Fibroblast of skin of abdomen (primary cell): ENCODE results near the gene DONSON.

Source experiments
- DNase-seq: peaks from one replicate; pipeline ENCODE4 v3.0.0-alpha.2; 2013

Gene DONSON

DNA sequence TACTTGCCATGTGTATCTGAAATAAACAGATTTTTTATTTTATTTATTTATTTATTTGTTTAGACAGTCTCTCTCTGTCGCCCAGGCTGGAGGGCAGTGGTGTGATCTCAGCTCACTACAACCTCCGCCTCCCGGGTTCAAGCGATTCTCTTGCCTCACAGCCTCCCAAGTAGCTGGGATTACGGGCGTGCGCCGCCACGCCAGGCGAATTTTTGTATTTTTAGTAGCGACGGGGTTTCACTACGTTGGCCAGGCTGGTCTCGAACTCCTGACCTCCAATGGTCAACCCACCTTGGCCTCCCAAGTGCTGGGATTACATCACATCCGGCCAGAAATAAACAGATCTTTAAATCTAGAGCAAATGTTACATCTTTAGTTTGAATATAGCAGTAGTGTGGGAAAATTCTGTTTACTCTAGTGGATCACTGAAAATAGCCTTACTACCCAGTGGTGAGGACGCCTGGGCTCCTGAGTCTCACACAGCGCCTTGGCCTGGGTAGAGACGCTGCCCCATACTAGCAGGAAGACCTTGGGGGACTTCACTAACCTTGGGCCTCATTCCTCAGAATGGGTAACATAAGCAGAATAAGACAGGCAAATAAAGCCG lies 47.3 kb downstream of the DONSON start:
- peak; percentile 2 for DNase-seq

DNA sequence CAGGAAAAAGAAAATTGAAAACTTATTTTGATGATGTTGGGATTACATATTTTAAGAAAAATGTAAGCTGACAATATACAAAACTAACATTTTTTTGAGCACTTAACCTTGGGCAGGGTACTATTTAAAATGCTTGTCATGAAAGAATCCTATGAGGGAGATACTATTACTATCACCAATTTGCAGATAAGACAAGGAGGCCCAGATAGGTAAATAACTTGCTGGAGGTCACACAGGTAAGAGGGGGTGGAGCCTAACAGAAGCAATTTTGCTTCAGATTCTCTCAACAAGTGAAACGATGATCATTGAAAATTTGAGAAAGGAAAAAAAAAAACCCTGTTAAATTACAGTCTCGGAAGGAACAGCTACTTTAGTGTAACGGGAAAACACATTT lies 47.8 kb downstream of the DONSON start:
- no peak for DNase-seq

GRCh38 chr21:33539616-33540015 lies 48.9 kb downstream of the DONSON start:
- peak; percentile 26 for DNase-seq

DNA sequence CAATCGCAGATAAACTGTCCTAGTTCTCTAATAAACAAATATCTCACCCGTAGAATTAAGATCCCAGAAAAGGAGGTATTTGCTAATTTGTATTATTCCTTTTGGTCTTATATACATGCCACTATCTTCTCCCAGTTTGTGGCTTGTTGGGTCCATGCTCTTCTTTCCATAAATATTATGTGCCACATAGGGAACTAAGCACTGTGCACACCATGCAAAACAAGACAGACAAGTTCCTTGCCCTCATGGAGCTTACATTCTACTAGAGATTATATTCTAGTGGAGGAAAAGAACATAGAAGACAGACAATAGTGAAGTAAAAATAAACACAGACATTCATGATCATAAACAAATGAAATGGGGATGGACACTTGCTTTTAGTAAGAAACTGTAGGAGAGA lies 51.3 kb downstream of the DONSON start:
- no peak for DNase-seq

GRCh38 chr21:33531007-33531406 lies 57.5 kb downstream of the DONSON start:
- DNase-seq: no peak
